Measurements from ENCODE around the gene MRPL24.

- no peak for TF ChIP-seq CTCF (IDR thresholded peaks at IDR 0.05; ENCODE audit: insufficient read depth, low read length, poor library complexity, severe bottlenecking)
- TF ChIP-seq EZH2phosphoT487 (conservative IDR thresholded peaks at IDR 0.05; ENCODE audit: low read length) = no peak
These were observed 44.1 kb downstream of the MRPL24 start for GRCh38 chr1:156696755-156697154.
